GM12892 (cell line): ENCODE measurements around the gene NELFE.
"Not testable (repeated sequence)": the region's sequence is repeated elsewhere in the genome, so short reads cannot be mapped to it uniquely, and the experiment has no call there.

Source experiments
- POLR2A ChIP-seq: IDR thresholded peaks from 2 replicates; pipeline ENCODE4 v1.6.1; 2011; ENCODE audit warnings: low read depth, low read length, control low read depth
- POLR2AphosphoS5 ChIP-seq: IDR thresholded peaks from 2 replicates; pipeline ENCODE4 v1.6.1; 2011; ENCODE audit warnings: low read depth, low read length, control low read depth
- TAF1 ChIP-seq: IDR thresholded peaks from 2 replicates; pipeline ENCODE4 v1.6.1; 2011; ENCODE audit warnings: low read depth, mild to moderate bottlenecking, control low read depth, low read length, borderline replicate concordance

GRCh38 chr6:32003301-32003700 is 44.5 kb upstream of the NELFE start:
- TF ChIP-seq POLR2A, TAF1, POLR2AphosphoS5: not testable (repeated sequence)
